RWPE2 (cell line): ENCODE measurements around the gene COL23A1.
"Not testable (repeated sequence)": the region's sequence is repeated elsewhere in the genome, so short reads cannot be mapped to it uniquely, and the experiment has no call there.

Source experiments
- ATAC-seq: fragments of 200-7000 bp; cut with Tn5 transposase; 3 replicates; pipeline ENCODE4 v1.9.1; 2021; ENCODE audit warnings: low read depth
- DNase-seq: peaks from one replicate; pipeline ENCODE4 v3.0.0-alpha.2; 2020; ENCODE audit warnings: low spot score
- H3K27ac ChIP-seq: fragments of 450-650 bp; 2 replicates; pipeline ENCODE4 v1.5.1; 2017; ENCODE audit warnings: mild to moderate bottlenecking; ENCODE audit not compliant: poor library complexity, severe bottlenecking
- H3K27me3 ChIP-seq: fragments of 250-450 bp; sonication (Bioruptor Pico); 2 replicates; pipeline ENCODE4 v1.5.1; 2021; ENCODE audit warnings: mild to moderate bottlenecking, moderate library complexity; ENCODE audit not compliant: insufficient read depth, poor library complexity, severe bottlenecking
- H3K36me3 ChIP-seq: fragments of 250-450 bp; sonication (Bioruptor Pico); 2 replicates; pipeline ENCODE4 v1.5.1; 2020; ENCODE audit warnings: low read depth, mild to moderate bottlenecking, moderate library complexity
- H3K4me1 ChIP-seq: fragments of 250-450 bp; sonication (Bioruptor Pico); 2 replicates; pipeline ENCODE4 v1.5.1; 2021; ENCODE audit warnings: mild to moderate bottlenecking, moderate library complexity; ENCODE audit not compliant: insufficient read depth, poor library complexity, severe bottlenecking
- H3K4me3 ChIP-seq: fragments of 250-450 bp; sonication (Bioruptor Pico); 2 replicates; pipeline ENCODE4 v1.5.1; 2021; ENCODE audit warnings: mild to moderate bottlenecking, moderate library complexity; ENCODE audit not compliant: severe bottlenecking
- H3K9me3 ChIP-seq: fragments of 250-450 bp; sonication (Bioruptor Pico); 2 replicates; pipeline ENCODE4 v1.5.1; 2021; ENCODE audit warnings: mild to moderate bottlenecking, moderate library complexity; ENCODE audit not compliant: severe bottlenecking
- TF ChIP-seq, protein P1 (sequence below): fragments of 450-650 bp; IDR thresholded peaks from one replicate; pipeline ENCODE4 v1.5.1; 2017; ENCODE audit warnings: mild to moderate bottlenecking, moderate library complexity; ENCODE audit not compliant: poor library complexity, severe bottlenecking

COL23A1 gene

DNA sequence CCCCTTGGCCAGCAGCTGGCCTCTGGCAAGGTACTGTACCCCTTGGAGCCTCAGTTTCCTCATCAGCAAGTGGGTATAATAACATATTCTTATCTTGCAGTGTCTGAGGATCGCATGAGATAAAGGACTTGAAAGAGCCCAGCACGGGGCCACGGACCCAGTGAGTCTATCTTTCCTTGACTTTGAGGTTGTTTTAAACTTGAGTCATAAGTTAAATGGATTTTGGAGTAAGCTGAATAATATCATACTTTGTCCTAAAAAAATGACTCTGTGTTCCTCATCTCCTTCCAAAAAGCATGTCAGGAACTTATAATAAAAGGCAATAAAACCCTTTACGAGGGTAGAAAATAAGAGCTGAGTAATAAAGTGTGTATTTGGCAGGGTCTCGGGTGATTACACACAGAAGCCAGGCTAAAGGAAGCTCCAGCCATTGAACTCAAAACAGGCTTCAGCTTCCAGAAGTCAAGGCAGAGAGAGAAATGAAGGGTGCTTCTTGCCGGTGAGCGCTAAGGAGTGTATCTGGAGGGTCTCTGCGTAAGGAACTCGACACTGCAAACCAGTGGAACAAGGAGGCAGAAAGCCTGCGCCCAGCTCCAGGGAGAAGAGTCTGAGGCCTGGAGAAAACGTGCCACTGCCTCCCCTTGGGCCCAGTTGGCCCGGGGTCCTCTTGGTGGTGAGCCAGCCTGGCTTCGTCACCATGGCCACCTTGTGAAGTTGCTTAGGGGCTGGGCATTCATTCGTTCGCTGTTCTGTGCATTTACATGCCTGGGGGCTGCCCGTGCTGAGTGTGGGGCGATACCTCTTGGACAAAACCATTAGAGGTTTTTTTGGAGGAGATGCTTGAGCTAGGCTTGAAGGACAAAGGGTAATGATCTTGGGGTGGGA lies 285.2 kb downstream of the COL23A1 start:
- no peaks in the 10 kb centered on the region for H3K36me3 ChIP-seq
- DNase-seq, result peak; percentile 46
- TF ChIP-seq, protein P1, sequence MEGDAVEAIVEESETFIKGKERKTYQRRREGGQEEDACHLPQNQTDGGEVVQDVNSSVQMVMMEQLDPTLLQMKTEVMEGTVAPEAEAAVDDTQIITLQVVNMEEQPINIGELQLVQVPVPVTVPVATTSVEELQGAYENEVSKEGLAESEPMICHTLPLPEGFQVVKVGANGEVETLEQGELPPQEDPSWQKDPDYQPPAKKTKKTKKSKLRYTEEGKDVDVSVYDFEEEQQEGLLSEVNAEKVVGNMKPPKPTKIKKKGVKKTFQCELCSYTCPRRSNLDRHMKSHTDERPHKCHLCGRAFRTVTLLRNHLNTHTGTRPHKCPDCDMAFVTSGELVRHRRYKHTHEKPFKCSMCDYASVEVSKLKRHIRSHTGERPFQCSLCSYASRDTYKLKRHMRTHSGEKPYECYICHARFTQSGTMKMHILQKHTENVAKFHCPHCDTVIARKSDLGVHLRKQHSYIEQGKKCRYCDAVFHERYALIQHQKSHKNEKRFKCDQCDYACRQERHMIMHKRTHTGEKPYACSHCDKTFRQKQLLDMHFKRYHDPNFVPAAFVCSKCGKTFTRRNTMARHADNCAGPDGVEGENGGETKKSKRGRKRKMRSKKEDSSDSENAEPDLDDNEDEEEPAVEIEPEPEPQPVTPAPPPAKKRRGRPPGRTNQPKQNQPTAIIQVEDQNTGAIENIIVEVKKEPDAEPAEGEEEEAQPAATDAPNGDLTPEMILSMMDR, result no peak
- H3K9me3 ChIP-seq, result no peaks in the 10 kb centered on the region
- H3K4me3 ChIP-seq, result no peak overlapping the region
- H3K27me3 ChIP-seq, result no peaks in the 10 kb centered on the region
- H3K4me1 ChIP-seq, result no peaks in the 10 kb centered on the region
- no peak for ATAC-seq
- no peak overlapping the region for H3K27ac ChIP-seq

DNA sequence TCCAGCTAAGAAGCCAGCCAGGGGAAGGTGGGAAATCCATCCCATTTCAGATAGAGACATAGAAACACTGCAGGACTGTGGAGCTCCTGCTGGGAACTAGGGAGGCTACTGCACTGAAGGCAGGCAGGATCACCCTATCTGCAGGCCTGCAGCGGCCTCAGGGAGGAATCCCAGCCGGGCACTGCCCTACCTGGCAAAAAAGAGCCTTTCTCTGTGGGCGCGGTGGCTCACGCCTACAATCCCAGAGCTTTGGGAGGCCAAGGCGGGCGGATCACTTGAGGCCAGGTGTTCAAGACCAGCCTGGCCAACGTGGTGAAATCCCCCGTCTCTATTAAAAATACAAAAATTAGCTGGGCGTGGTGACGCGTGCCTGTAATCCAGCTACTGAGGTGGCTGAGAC lies 286.2 kb downstream of the COL23A1 start:
- DNase-seq (peak; percentile 55), ATAC-seq (no peak)
- H3K4me1 ChIP-seq, result no peaks in the 10 kb centered on the region
- H3K27me3 ChIP-seq, result no peaks in the 10 kb centered on the region
- no peaks in the 10 kb centered on the region for H3K36me3 ChIP-seq
- no peak overlapping the region for H3K27ac ChIP-seq
- H3K4me3 ChIP-seq, result no peak overlapping the region
- no peaks in the 10 kb centered on the region for H3K9me3 ChIP-seq
- TF ChIP-seq, protein P1, result no peak

DNA sequence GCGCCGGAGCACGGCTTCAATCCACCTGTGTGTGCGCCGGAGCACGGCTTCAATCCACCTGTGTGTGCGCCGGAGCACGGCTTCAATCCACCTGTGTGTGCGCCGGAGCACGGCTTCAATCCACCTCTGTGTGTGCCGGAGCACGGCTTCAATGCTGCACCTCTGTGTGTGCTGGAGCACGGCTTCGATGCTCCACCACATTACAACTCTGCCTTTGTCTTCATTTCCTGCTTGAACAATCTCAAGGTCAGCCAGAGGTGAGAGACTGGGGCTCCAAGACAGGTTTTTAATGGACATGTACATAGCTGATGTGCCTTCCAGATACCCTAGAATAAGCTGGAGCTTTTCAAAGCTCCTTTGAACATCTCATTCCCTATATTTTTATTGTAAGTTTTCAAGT lies 287.9 kb downstream of the COL23A1 start:
- H3K36me3 ChIP-seq, H3K27me3 ChIP-seq, ATAC-seq, H3K4me1 ChIP-seq, H3K27ac ChIP-seq, H3K9me3 ChIP-seq, DNase-seq, H3K4me3 ChIP-seq: not testable (repeated sequence)

DNA sequence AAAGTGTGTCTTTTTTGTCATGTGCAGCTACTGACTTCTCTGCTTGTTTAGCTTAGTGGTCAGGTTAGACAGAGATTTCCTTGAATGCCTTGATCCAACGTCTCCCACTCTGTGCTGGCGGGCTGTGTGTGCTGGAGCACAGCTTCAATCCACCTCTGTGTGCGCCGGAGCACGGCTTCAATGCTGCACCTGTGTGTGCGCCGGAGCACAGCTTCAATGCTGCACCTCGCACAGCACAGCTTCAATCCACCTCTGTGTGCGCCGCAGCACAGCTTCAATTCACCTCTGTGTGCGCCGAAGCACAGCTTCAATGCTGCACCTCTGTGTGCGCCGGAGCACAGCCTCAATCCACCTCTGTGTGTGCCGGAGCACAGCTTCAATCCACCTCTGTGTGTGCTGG lies 288.6 kb downstream of the COL23A1 start:
- Histone ChIP-seq H3K27me3 (no peaks in the 10 kb centered on the region), H3K9me3 (no peaks in the 10 kb centered on the region), H3K27ac (no peak overlapping the region), H3K4me3 (no peak overlapping the region), H3K4me1 (no peaks in the 10 kb centered on the region), H3K36me3 (no peaks in the 10 kb centered on the region)
- DNase-seq, result peak; percentile 29
- TF ChIP-seq, protein P1, result no peak
- ATAC-seq, result no peak

DNA sequence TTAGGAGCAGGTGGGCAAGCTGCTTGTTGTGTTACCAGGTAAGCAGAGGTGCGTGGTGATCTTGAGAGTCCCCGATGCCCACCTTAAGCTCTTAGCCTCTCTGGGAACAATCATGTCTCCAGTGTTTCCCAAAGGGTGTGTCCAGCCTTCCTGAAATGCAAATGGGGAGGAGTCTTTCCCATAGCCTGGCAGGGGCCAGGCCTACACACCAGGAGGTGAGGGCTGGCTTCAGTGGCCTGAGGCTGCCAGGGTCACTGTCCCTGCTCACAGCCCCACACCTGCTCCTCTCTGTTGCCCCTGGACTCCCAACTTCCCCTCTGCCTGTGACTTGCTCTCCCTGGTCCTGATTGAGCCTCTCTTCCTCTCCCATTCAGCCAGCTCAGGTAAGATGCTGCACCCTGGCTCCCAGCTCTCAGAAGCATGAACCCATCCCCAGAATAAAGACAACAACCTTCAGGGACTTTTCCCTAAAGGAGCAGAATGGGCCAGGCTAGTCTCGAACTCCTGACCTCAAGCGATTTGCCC lies 291.8 kb downstream of the COL23A1 start:
- Histone ChIP-seq H3K36me3 (no peaks in the 10 kb centered on the region), H3K27ac (no peak overlapping the region), H3K4me3 (no peak overlapping the region), H3K9me3 (no peaks in the 10 kb centered on the region), H3K4me1 (no peaks in the 10 kb centered on the region), H3K27me3 (no peaks in the 10 kb centered on the region)
- ATAC-seq (peak; percentile 21; the same call in 1 of the 3 replicates), DNase-seq (peak; percentile 45)
- TF ChIP-seq, protein P1, result no peak
